ENCODE results near the gene PIAS1.

- TF ChIP-seq CTCF (IDR thresholded peaks at IDR 0.05; ENCODE audit: insufficient read depth, low read length): no peak
- no peak for TF ChIP-seq REST (IDR thresholded peaks at IDR 0.05; ENCODE audit: insufficient replicate concordance, low read depth)
These were observed 44.4 kb downstream of the PIAS1 start for GRCh38 chr15:68098465-68098864.
